ENCODE measurements around the gene CD99. TPM values are rescaled to one million over a fixed set of nuclear protein-coding genes. Genes with fewer than 3 reads are reported as not detected.

The CD99 gene
- total and polyA plus RNA-seq, 2 donors (not counting 3 experiments of a cell fraction or from before 2014, with no cell fraction given) = 364 to 654 TPM

DNA sequence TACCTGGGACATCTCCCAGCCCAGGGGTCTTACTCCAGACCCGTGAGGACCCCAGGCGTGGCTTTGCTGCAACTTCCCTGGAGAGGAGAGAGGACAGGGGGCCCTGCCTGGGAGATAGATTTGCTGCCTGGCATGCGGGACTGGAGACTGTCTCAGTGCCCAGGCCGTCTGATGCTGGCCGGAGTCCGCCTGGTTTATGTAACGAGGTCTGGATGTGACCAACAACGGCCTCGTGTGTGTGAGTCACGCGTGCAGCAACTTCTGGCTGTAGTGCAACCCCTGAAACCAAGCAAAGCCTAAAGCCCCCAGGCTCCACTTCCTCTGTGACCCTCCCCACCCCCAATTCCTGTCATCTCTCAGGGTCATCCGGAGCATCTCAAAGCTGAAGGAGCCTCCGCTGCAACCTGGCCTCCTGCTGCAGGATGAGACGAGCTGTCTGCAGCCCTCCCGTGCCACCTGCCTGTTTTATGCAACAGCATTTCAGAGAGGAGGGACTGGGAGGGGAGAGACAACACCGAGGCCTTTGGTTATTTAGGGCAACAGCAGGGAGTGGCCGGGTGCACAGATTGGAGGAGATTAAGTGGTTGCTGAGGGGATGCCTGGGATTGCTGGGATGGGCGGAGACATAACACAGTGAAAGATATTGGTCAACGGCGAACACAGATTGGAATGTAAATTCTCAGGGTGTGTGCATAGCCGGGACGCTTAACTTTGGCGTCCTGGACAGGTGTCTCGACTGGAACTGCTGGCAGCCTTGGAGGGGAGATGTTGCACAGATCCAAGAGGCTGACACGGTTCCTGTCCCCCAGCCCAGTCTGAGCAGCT lies 76.7 kb downstream of the CD99 start:
- TF ChIP-seq POLR2AphosphoS5 (IDR thresholded peaks at IDR 0.05; ENCODE audit: insufficient read depth, low read depth, low read length) (no peak), MYC (IDR thresholded peaks at IDR 0.05; ENCODE audit: low read depth, low read length) (no peak), EZH2 (IDR thresholded peaks at IDR 0.05; ENCODE audit: borderline replicate concordance, low read depth, low read length, severe bottlenecking) (no peak), JUN (IDR thresholded peaks at IDR 0.05; ENCODE audit: borderline replicate concordance, insufficient read depth, insufficient read length, low read depth) (no peak), CTCF (IDR thresholded peaks at IDR 0.05; ENCODE audit: extremely low read depth in 1 of 2, insufficient read depth in 1 of 2, low read depth in 1 of 2, low read length in 2 of 2) (no peak), MAX (IDR thresholded peaks at IDR 0.05; ENCODE audit: insufficient read depth, insufficient read length) (no peak), FOS (IDR thresholded peaks at IDR 0.05; ENCODE audit: borderline replicate concordance, insufficient read depth, low read length) (no peak), POLR2A (IDR thresholded peaks at IDR 0.05; ENCODE audit: low read depth, low read length) (no peak), GATA2 (IDR thresholded peaks at IDR 0.05; ENCODE audit: insufficient read depth, insufficient read length, low read depth, low read length) (no peak)
- Histone ChIP-seq H3K27ac (ENCODE audit: insufficient read depth, low read depth, low read length) (no peak overlapping the region), H3K9me1 (replicated peaks; ENCODE audit: control insufficient read depth, extremely low read depth, insufficient read depth, low read length) (no peaks in the 10 kb centered on the region), H3K4me2 (ENCODE audit: insufficient read depth, low read length) (no peak overlapping the region), H3K36me3 (ENCODE audit: control insufficient read depth in 2 of 2, extremely low read depth in 1 of 2, insufficient read depth in 2 of 2, low read length in 2 of 2) (no peaks in the 10 kb centered on the region), H3K9me3 (replicated peaks; ENCODE audit: control insufficient read depth, insufficient read depth, low read length) (no peaks in the 10 kb centered on the region), H3K79me2 (ENCODE audit: control insufficient read depth, insufficient read depth, low read length) (no peaks in the 10 kb centered on the region), H3K27me3 (ENCODE audit: control insufficient read depth in 2 of 2, insufficient read depth in 2 of 2, low read length in 2 of 2) (no peaks in the 10 kb centered on the region), H2AFZ (ENCODE audit: low read depth, low read length) (no peak overlapping the region), H3K9ac (replicated peaks; ENCODE audit: extremely low read depth, insufficient read depth, low read length) (no peak overlapping the region), H3K4me3 (replicated peaks in 1 of 3; ENCODE audit: insufficient read depth in 1 of 3, low read depth in 1 of 3, low read length in 3 of 3) (no peak overlapping the region), H3K4me1 (ENCODE audit: control insufficient read depth, extremely low read depth, insufficient read depth, low read length) (peaks cover 4% of the 10 kb centered on the region), H4K20me1 (replicated peaks; ENCODE audit: control insufficient read depth, extremely low read depth, insufficient read depth, low read length) (no peaks in the 10 kb centered on the region)
- ChIA-PET CTCF (no interaction called here), POLR2A (no interaction called here)
- FAIRE-seq (no peak), DNase-seq (ENCODE audit: low read depth, low spot score) (no peak)
- no TSS peak for BruUV-seq (replicated peaks)
- intact Hi-C loops (cut with micrococcal nuclease) = no loop called here
- dilution Hi-C loops (cut with MboI; ENCODE audit: extremely low pct_ligation_motif_present, low sequenced_read_pairs) = no loop called here

Data from endothelial cell of umbilical vein (primary cell).